Lower leg skin (tissue), 4 donors: ENCODE measurements around the gene ZDHHC4. TPM values are rescaled to one million over a fixed set of nuclear protein-coding genes. Genes with fewer than 3 reads are reported as not detected.

Experiments used
- DNase-seq, 2 donors: peaks; one replicate each; pipeline ENCODE4 v3.0.0-alpha.2; 2019; ENCODE audit warnings: low spot score in 2 of 2
- H3K4me3 ChIP-seq: fragments of 200-600 bp; sonication (generic); 2 replicates; pipeline ENCODE4 v1.5.1; 2017; ENCODE audit warnings: mild to moderate bottlenecking, low read depth; ENCODE audit not compliant: poor library complexity, severe bottlenecking
- CTCF ChIP-seq, 3 donors: fragments of 450-650 bp; IDR thresholded peaks; one replicate each; pipeline ENCODE4 v1.5.1; 2016; ENCODE audit warnings: antibody characterized with exemption in 3 of 3, mild to moderate bottlenecking in 3 of 3, moderate library complexity in 2 of 3
- POLR2A ChIP-seq, 2 donors: fragments of 450-650 bp; IDR thresholded peaks; one replicate each; pipeline ENCODE4 v1.6.1; 2016 to 2017; ENCODE audit warnings: antibody characterized with exemption in 2 of 2, mild to moderate bottlenecking in 1 of 2, moderate library complexity in 1 of 2
- WGBS, 2 donors: methylation state at CpG; one replicate each; pipeline ENCODE4 v1.1.5; 2018; 5-methylcytosine and 5-hydroxymethylcytosine counted together
- intact Hi-C: fragments of 100-400 bp; cut with DNase I; formaldehyde crosslinking; loops from one replicate; pipeline ENCODE4 v1.15.0; 2023; ENCODE audit warnings: low total_unique reads
- total RNA-seq, 4 donors: library from RNA; depleted of rRNA; stranded (reverse); fragments of >200 nt; gene quantifications; one replicate each; pipeline ENCODE4 v1.1.0, GENCODE V29; 2016

ZDHHC4 gene
- total RNA-seq, 4 donors from 2014 or later: 18.4 to 30.7 (median 23.3) TPM

GRCh38 chr7:6614953-6615722 is 37.9 kb downstream of the ZDHHC4 start, which contains the start of gene ZNF853:
TSS of gene ZNF853 (plus strand) at chr7:6615610. CDS start at chr7:6616175, 565 bp downstream.
- TF ChIP-seq POLR2A (IDR thresholded peaks at IDR 0.05): no peak
- no peak for TF ChIP-seq CTCF (IDR thresholded peaks at IDR 0.05)
- intact Hi-C loops: no loop called here
- H3K4me3 ChIP-seq: peak within 1 kb of the TSS; percentile 44
- DNase-seq: no peak
- WGBS, 2 donors: 5 to 22% methylated on average over 5 to 33 of the region's 91 CpGs

- peak overlapping the region; percentile 44 for H3K4me3 ChIP-seq
- no peak for DNase-seq
- 30 to 51% methylated on average over 10 to 19 of the region's 63 CpGs for WGBS, 2 donors
- TF ChIP-seq POLR2A (IDR thresholded peaks at IDR 0.05) (no peak), CTCF (IDR thresholded peaks at IDR 0.05) (no peak)
- intact Hi-C loops: no loop called here
Observed at GRCh38 chr7:6615723-6616555, 38.7 kb downstream of the ZDHHC4 start.

GRCh38 chr7:6616854-6617643 is 39.8 kb downstream of the ZDHHC4 start:
- TF ChIP-seq CTCF (IDR thresholded peaks at IDR 0.05) (no peak), POLR2A (IDR thresholded peaks at IDR 0.05) (no peak)
- H3K4me3 ChIP-seq: no peak overlapping the region
- WGBS, 2 donors: 92% methylated on average over 19 to 20 of the region's 20 CpGs
- intact Hi-C loops: no loop called here
- DNase-seq: no peak

GRCh38 chr7:6618621-6619020 is 41.4 kb downstream of the ZDHHC4 start:
- intact Hi-C loops: loop anchor here (1.0 kb wide), 1 partner anchor 28 kb away; no protein-coding TSS in a partner anchor
- TF ChIP-seq CTCF (IDR thresholded peaks at IDR 0.05) (no peak), POLR2A (IDR thresholded peaks at IDR 0.05) (no peak)
- WGBS, 2 donors: 79 to 94% methylated on average over 4 of the region's 4 CpGs
- DNase-seq: no peak
- no peak overlapping the region for H3K4me3 ChIP-seq

GRCh38 chr7:6619961-6620360 is 42.7 kb downstream of the ZDHHC4 start:
- H3K4me3 ChIP-seq: no peak overlapping the region
- intact Hi-C loops: no loop called here
- 84 to 90% methylated on average over 3 of the region's 3 CpGs for WGBS, 2 donors
- no peak for DNase-seq
- no peak for TF ChIP-seq POLR2A (IDR thresholded peaks at IDR 0.05)
- TF ChIP-seq CTCF (IDR thresholded peaks at IDR 0.05): no peak
